ENCODE data around the gene STUB1. TPM values are rescaled to one million over a fixed set of nuclear protein-coding genes. Genes with fewer than 3 reads are reported as not detected.

STUB1 gene
- total and polyA plus RNA-seq, 5 donors from 2014 or later = 63.2 to 142 (median 129) TPM

Other genes with a start within 250 kb of the STUB1 start
- 82.6 TPM for gene CAPN15, start 152.7 kb upstream of the STUB1 start, total RNA-seq
- gene CAPN15, start 152.7 kb upstream of the STUB1 start, polyA plus RNA-seq = 1 to 10 TPM; 3.0 to 8.5 (median 5.2) TPM
- gene PRR35, start 120.0 kb upstream of the STUB1 start, total RNA-seq = not detected
- gene PRR35, start 120.0 kb upstream of the STUB1 start, polyA plus RNA-seq = not detected
- 1.9 TPM for gene NHLRC4, start 113.4 kb upstream of the STUB1 start, total RNA-seq
- gene NHLRC4, start 113.4 kb upstream of the STUB1 start, polyA plus RNA-seq = 1 to 10 TPM; 3.7 to 5.6 (median 4.8) TPM
- 25.7 TPM for gene PIGQ, start 110.4 kb upstream of the STUB1 start, total RNA-seq
- gene PIGQ, start 110.4 kb upstream of the STUB1 start, polyA plus RNA-seq = 10 to 100 TPM; 11.6 to 15.3 (median 12.9) TPM
- gene RAB40C, start 90.3 kb upstream of the STUB1 start, total RNA-seq = 12.1 TPM
- 1 to 10 TPM; 6.8 to 9.6 (median 8.2) TPM for gene RAB40C, start 90.3 kb upstream of the STUB1 start, polyA plus RNA-seq
- 0.22 TPM for gene WFIKKN1, start 49.4 kb upstream of the STUB1 start, total RNA-seq
- gene WFIKKN1, start 49.4 kb upstream of the STUB1 start, polyA plus RNA-seq = not detected
- 45.3 TPM for gene METTL26, start 44.1 kb upstream of the STUB1 start, total RNA-seq
- 100 to 1,000 TPM in 2 of 4 donors, 10 to 100 TPM in 2; 82.7 to 133 (median 102) TPM for gene METTL26, start 44.1 kb upstream of the STUB1 start, polyA plus RNA-seq
- gene MCRIP2, start 38.6 kb upstream of the STUB1 start, total RNA-seq = 10.5 TPM
- 10 to 100 TPM; 18.0 to 23.1 (median 18.4) TPM for gene MCRIP2, start 38.6 kb upstream of the STUB1 start, polyA plus RNA-seq
- 11.4 TPM for gene WDR90, start 31.0 kb upstream of the STUB1 start, total RNA-seq
- gene WDR90, start 31.0 kb upstream of the STUB1 start, polyA plus RNA-seq = 1 to 10 TPM in 2 of 4 donors, under 1 TPM in 2; 0.89 to 2.5 (median 1.1) TPM
- gene RHOT2, start 12.3 kb upstream of the STUB1 start, total RNA-seq = 212 TPM
- 10 to 100 TPM; 34.3 to 47.1 (median 38.4) TPM for gene RHOT2, start 12.3 kb upstream of the STUB1 start, polyA plus RNA-seq
- 3.2 TPM for gene RHBDL1, start 4.7 kb upstream of the STUB1 start, total RNA-seq
- gene RHBDL1, start 4.7 kb upstream of the STUB1 start, polyA plus RNA-seq = 1 to 10 TPM in 1 of 4 donors, under 1 TPM in 2, not detected in 1; 0.49 to 1.5 (median 0.88) TPM
- 22.7 TPM for gene JMJD8, start 3.9 kb downstream of the STUB1 start, total RNA-seq
- gene JMJD8, start 3.9 kb downstream of the STUB1 start, polyA plus RNA-seq = 10 to 100 TPM; 29.2 to 36.2 (median 33.4) TPM
- 8.9 TPM for gene WDR24, start 10.0 kb downstream of the STUB1 start, total RNA-seq
- 10 to 100 TPM in 2 of 4 donors, 1 to 10 TPM in 2; 7.9 to 10.4 (median 10.0) TPM for gene WDR24, start 10.0 kb downstream of the STUB1 start, polyA plus RNA-seq
- gene FBXL16, start 25.4 kb downstream of the STUB1 start, total RNA-seq = 18.6 TPM
- gene FBXL16, start 25.4 kb downstream of the STUB1 start, polyA plus RNA-seq = 10 to 100 TPM in 1 of 4 donors, 1 to 10 TPM in 3; 8.5 to 10.5 (median 9.3) TPM
- gene METRN, start 34.7 kb downstream of the STUB1 start, total RNA-seq = 4.6 TPM
- gene METRN, start 34.7 kb downstream of the STUB1 start, polyA plus RNA-seq = 10 to 100 TPM; 14.3 to 24.1 (median 17.7) TPM
- gene ANTKMT, start 40.7 kb downstream of the STUB1 start, total RNA-seq = 13.6 TPM
- 10 to 100 TPM; 60.3 to 85.9 (median 64.4) TPM for gene ANTKMT, start 40.7 kb downstream of the STUB1 start, polyA plus RNA-seq
- 2.5 TPM for gene CCDC78, start 46.0 kb downstream of the STUB1 start, total RNA-seq
- under 1 TPM; 0.37 to 0.70 (median 0.43) TPM for gene CCDC78, start 46.0 kb downstream of the STUB1 start, polyA plus RNA-seq
- gene HAGHL, start 46.7 kb downstream of the STUB1 start, total RNA-seq = 15.6 TPM
- gene HAGHL, start 46.7 kb downstream of the STUB1 start, polyA plus RNA-seq = 1 to 10 TPM; 2.2 to 4.3 (median 3.2) TPM
- 42.6 TPM for gene CIAO3, start 60.6 kb downstream of the STUB1 start, total RNA-seq
- 10 to 100 TPM; 17.2 to 26.6 (median 19.7) TPM for gene CIAO3, start 60.6 kb downstream of the STUB1 start, polyA plus RNA-seq
- not detected for gene MSLN, start 80.3 kb downstream of the STUB1 start, total RNA-seq
- gene MSLN, start 80.3 kb downstream of the STUB1 start, polyA plus RNA-seq = not detected
- gene RPUSD1, start 108.0 kb downstream of the STUB1 start, total RNA-seq = 20.8 TPM
- 10 to 100 TPM; 22.3 to 24.9 (median 23.0) TPM for gene RPUSD1, start 108.0 kb downstream of the STUB1 start, polyA plus RNA-seq
- 28.8 TPM for gene CHTF18, start 108.2 kb downstream of the STUB1 start, total RNA-seq
- 1 to 10 TPM; 1.1 to 5.9 (median 2.8) TPM for gene CHTF18, start 108.2 kb downstream of the STUB1 start, polyA plus RNA-seq
- not detected for gene GNG13, start 120.3 kb downstream of the STUB1 start, total RNA-seq
- not detected for gene GNG13, start 120.3 kb downstream of the STUB1 start, polyA plus RNA-seq

Data from CD4-positive, CD25-positive, alpha-beta regulatory T cell (primary cell).